ENCODE data around the gene NDC1. TPM values are rescaled to one million over a fixed set of nuclear protein-coding genes. Genes with fewer than 3 reads are reported as not detected.

Gene NDC1
- total RNA-seq, 1 donor from 2014 or later: 94.3 TPM

DNA sequence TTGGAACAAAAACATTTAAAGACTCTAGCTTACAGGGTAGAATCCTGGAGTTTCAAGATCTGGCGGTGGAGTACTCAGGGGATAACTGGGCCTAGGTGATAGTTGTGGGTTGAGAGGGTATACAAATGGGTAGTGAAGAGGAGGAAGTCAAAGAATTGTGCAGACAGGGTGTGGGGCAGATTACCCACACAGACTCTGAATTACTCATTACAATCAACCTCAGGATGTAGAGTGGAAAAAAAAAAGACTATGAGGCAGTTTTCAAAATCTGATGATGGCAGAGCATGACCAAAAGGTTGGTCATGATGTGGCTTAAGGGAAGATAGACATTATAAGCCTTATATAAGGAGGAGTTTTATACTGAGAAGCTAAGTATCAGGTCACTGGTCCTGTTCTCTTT lies 55.0 kb downstream of the NDC1 start:
- no peak for DNase-seq (ENCODE audit: low spot score)
- Mint-ChIP-seq H3K27ac (no peak overlapping the region), H3K36me3 (peaks cover 13% of the 10 kb centered on the region), H3K27me3 (ENCODE audit: insufficient read depth, low read depth) (no peaks in the 10 kb centered on the region), H3K4me3 (no peak overlapping the region), H3K9me3 (no peaks in the 10 kb centered on the region), H3K4me1 (no peaks in the 10 kb centered on the region)
- Histone ChIP-seq H3K9ac (no peak overlapping the region), H4K20me1 (ENCODE audit: low read depth) (no peaks in the 10 kb centered on the region), H3K4me1 (no peaks in the 10 kb centered on the region), H3K9me3 (ENCODE audit: low read depth) (no peaks in the 10 kb centered on the region), H3K27me3 (no peaks in the 10 kb centered on the region), H3F3A (ENCODE audit: low read depth) (no peaks in the 10 kb centered on the region), H3K27ac (no peak overlapping the region), H3K4me2 (no peak overlapping the region), H3K4me3 (no peak overlapping the region), H3K36me3 (no peaks in the 10 kb centered on the region), H2AFZ (replicated peaks) (no peak overlapping the region), H3K79me2 (ENCODE audit: low read depth) (no peaks in the 10 kb centered on the region)
- TF ChIP-seq EZH2 (IDR thresholded peaks at IDR 0.05): no peak
- TF ChIP-seq EZH2phosphoT487 (IDR thresholded peaks at IDR 0.05): no peak
- TF ChIP-seq, protein P1, sequence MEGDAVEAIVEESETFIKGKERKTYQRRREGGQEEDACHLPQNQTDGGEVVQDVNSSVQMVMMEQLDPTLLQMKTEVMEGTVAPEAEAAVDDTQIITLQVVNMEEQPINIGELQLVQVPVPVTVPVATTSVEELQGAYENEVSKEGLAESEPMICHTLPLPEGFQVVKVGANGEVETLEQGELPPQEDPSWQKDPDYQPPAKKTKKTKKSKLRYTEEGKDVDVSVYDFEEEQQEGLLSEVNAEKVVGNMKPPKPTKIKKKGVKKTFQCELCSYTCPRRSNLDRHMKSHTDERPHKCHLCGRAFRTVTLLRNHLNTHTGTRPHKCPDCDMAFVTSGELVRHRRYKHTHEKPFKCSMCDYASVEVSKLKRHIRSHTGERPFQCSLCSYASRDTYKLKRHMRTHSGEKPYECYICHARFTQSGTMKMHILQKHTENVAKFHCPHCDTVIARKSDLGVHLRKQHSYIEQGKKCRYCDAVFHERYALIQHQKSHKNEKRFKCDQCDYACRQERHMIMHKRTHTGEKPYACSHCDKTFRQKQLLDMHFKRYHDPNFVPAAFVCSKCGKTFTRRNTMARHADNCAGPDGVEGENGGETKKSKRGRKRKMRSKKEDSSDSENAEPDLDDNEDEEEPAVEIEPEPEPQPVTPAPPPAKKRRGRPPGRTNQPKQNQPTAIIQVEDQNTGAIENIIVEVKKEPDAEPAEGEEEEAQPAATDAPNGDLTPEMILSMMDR (IDR thresholded peaks at IDR 0.05): no peak

DNA sequence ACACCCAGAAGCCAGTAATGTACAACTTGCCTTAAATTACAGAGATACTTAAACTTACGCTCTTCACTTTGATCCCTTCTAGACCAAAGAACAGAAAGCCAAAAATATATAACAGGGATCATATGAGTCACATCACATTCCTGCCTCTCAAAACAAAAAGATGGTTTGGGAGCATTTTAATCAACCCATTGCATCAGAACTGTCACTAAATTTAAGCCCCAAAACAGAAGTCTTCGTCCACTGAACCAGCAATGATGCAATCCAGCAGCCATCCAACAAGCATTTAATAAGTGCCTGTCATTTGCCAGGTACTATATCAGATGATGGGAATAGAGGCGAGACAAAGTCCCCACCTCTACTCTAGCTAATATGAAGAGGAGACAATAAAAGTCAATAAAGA lies 56.4 kb downstream of the NDC1 start:
- peaks cover 5% of the 10 kb centered on the region for H3K36me3 ChIP-seq
- H3K36me3 Mint-ChIP-seq: peaks cover 20% of the 10 kb centered on the region
- TF ChIP-seq, protein P1 (IDR thresholded peaks at IDR 0.05): no peak
- TF ChIP-seq EZH2 (IDR thresholded peaks at IDR 0.05) (no peak), EZH2phosphoT487 (IDR thresholded peaks at IDR 0.05) (no peak)
- H3K4me3 Mint-ChIP-seq: no peak overlapping the region
- no peaks in the 10 kb centered on the region for H4K20me1 ChIP-seq (ENCODE audit: low read depth)
- H3K4me1 ChIP-seq: no peaks in the 10 kb centered on the region
- no peaks in the 10 kb centered on the region for H3K9me3 ChIP-seq (ENCODE audit: low read depth)
- H3K9ac ChIP-seq: no peak overlapping the region
- H3F3A ChIP-seq (ENCODE audit: low read depth): no peaks in the 10 kb centered on the region
- H3K4me3 ChIP-seq: no peak overlapping the region
- H3K27ac ChIP-seq: no peak overlapping the region
- DNase-seq (ENCODE audit: low spot score): no peak
- no peaks in the 10 kb centered on the region for H3K79me2 ChIP-seq (ENCODE audit: low read depth)
- H3K9me3 Mint-ChIP-seq: no peaks in the 10 kb centered on the region
- no peak overlapping the region for H2AFZ ChIP-seq (replicated peaks)
- no peaks in the 10 kb centered on the region for H3K27me3 Mint-ChIP-seq (ENCODE audit: insufficient read depth, low read depth)
- no peaks in the 10 kb centered on the region for H3K27me3 ChIP-seq
- H3K4me1 Mint-ChIP-seq: no peaks in the 10 kb centered on the region
- no peak overlapping the region for H3K4me2 ChIP-seq
- H3K27ac Mint-ChIP-seq: no peak overlapping the region

DNA sequence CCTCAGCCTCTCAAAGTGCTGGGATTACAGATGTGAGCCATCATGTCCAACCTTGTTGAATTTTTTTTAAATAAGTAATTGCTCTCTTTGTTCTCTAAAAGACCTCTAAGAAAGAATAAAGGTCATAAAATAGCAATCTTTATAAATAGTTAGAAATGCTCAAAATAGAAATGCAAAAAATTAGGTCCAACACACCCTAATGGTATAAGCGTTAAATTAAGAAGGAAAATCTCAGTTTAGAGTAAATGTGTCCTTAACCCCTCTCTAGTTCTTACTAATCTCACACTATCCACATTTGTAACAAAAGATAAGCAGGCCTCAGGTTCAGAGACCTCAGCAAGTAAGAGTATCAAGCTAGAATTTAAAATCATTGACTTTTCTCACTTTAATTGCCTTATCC lies 60.8 kb downstream of the NDC1 start:
- no peaks in the 10 kb centered on the region for H3K79me2 ChIP-seq (ENCODE audit: low read depth)
- no peaks in the 10 kb centered on the region for H3K9me3 ChIP-seq (ENCODE audit: low read depth)
- DNase-seq (ENCODE audit: low spot score): no peak
- Mint-ChIP-seq H3K9me3 (no peaks in the 10 kb centered on the region), H3K27me3 (ENCODE audit: insufficient read depth, low read depth) (no peaks in the 10 kb centered on the region), H3K4me3 (no peak overlapping the region), H3K27ac (no peak overlapping the region), H3K36me3 (peaks cover 18% of the 10 kb centered on the region), H3K4me1 (no peaks in the 10 kb centered on the region)
- TF ChIP-seq EZH2 (IDR thresholded peaks at IDR 0.05): no peak
- no peak for TF ChIP-seq EZH2phosphoT487 (IDR thresholded peaks at IDR 0.05)
- TF ChIP-seq, protein P1 (IDR thresholded peaks at IDR 0.05): no peak
- H3K36me3 ChIP-seq: peaks cover 5% of the 10 kb centered on the region
- no peak overlapping the region for H3K4me3 ChIP-seq
- no peak overlapping the region for H3K27ac ChIP-seq
- H3K4me2 ChIP-seq: no peak overlapping the region
- H2AFZ ChIP-seq (replicated peaks): no peak overlapping the region
- H4K20me1 ChIP-seq (ENCODE audit: low read depth): no peaks in the 10 kb centered on the region
- no peaks in the 10 kb centered on the region for H3K4me1 ChIP-seq
- H3F3A ChIP-seq (ENCODE audit: low read depth): no peaks in the 10 kb centered on the region
- H3K27me3 ChIP-seq: no peaks in the 10 kb centered on the region
- H3K9ac ChIP-seq: no peak overlapping the region
